KMS-11 (cell line): ENCODE results near the gene PPP4R2.
"Not testable (repeated sequence)": the region's sequence is repeated elsewhere in the genome, so short reads cannot be mapped to it uniquely, and the experiment has no call there.

Experiments used
- H2AFZ ChIP-seq: fragments of 200-600 bp; sonication (generic); 2 replicates; pipeline ENCODE4 v1.6.1; 2016; ENCODE audit warnings: antibody characterized with exemption, mixed run types, low read depth
- H3K27ac ChIP-seq: fragments of 200-600 bp; sonication (generic); 2 replicates; pipeline ENCODE4 v1.6.1; 2016; ENCODE audit warnings: mild to moderate bottlenecking, mixed run types
- H3K27me3 ChIP-seq: fragments of 200-600 bp; sonication (generic); 2 replicates; pipeline ENCODE4 v1.6.1; 2017; ENCODE audit warnings: mild to moderate bottlenecking, low read depth, mixed run types, moderate library complexity; ENCODE audit not compliant: insufficient read depth
- H3K36me3 ChIP-seq: fragments of 200-600 bp; sonication (generic); 2 replicates; pipeline ENCODE4 v1.6.1; 2017; ENCODE audit warnings: mild to moderate bottlenecking, mixed run types; ENCODE audit not compliant: insufficient read depth
- H3K4me1 ChIP-seq: fragments of 200-600 bp; sonication (generic); 2 replicates; pipeline ENCODE4 v1.6.1; 2016; ENCODE audit warnings: mild to moderate bottlenecking, low read depth, mixed run types; ENCODE audit not compliant: poor library complexity, severe bottlenecking
- H3K4me2 ChIP-seq: fragments of 200-600 bp; sonication (generic); 2 replicates; pipeline ENCODE4 v1.7.0; 2016; ENCODE audit warnings: mild to moderate bottlenecking, mixed run types
- H3K4me3 ChIP-seq: fragments of 200-600 bp; sonication (generic); IDR thresholded peaks from 2 replicates; pipeline ENCODE4 v1.6.1; 2017; ENCODE audit warnings: low read depth, low read length, mixed read lengths; ENCODE audit not compliant: insufficient read depth
- H3K79me2 ChIP-seq: fragments of 200-600 bp; sonication (generic); 2 replicates; pipeline ENCODE4 v1.6.1; 2016; ENCODE audit warnings: low read depth, mixed run types; ENCODE audit not compliant: insufficient read depth
- H3K9ac ChIP-seq: fragments of 200-600 bp; sonication (generic); 2 replicates; pipeline ENCODE4 v1.6.1; 2016; ENCODE audit warnings: mild to moderate bottlenecking, mixed run types
- H4K20me1 ChIP-seq: fragments of 200-600 bp; sonication (generic); 2 replicates; pipeline ENCODE4 v1.6.1; 2016; ENCODE audit warnings: mild to moderate bottlenecking, mixed run types; ENCODE audit not compliant: insufficient read depth
- CTCF ChIP-seq: fragments of 200-600 bp; sonication (generic); conservative IDR thresholded peaks from 2 replicates; pipeline ENCODE4 v1.6.1; 2017; ENCODE audit warnings: low read depth, mild to moderate bottlenecking, antibody characterized with exemption, low read length, moderate library complexity, mixed read lengths

PPP4R2 gene

DNA sequence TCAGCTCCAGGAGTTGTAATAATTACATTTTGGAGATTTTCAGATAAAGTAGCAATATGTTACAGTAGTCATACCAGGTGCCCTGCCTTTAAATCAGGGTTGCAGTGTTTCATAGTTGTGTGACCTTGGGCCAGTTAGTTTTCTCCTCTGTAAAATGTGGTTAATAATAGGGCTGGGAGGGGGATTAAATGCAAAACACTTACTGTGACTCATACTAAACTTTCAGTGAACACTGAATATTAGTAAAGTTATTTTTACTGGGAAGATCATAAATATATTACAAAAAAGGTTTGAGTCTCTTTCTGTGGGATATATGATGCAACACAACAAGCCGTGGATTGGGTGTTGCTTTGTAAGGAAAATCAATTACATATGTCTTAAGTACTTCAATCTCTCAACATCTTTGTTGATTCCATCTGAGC is 63.7 kb downstream of the PPP4R2 start:
- no peaks in the 10 kb centered on the region for H3K4me1 ChIP-seq
- H3K36me3 ChIP-seq = no peaks in the 10 kb centered on the region
- TF ChIP-seq CTCF = no peak
- peaks cover 17% of the 10 kb centered on the region; the same call in 1 of the 2 replicates for H3K79me2 ChIP-seq
- H3K4me2 ChIP-seq = no peak overlapping the region
- no peak overlapping the region for H3K9ac ChIP-seq
- no peak overlapping the region for H3K4me3 ChIP-seq
- H4K20me1 ChIP-seq = peaks cover 21% of the 10 kb centered on the region; the same call in 1 of the 2 replicates
- H2AFZ ChIP-seq = no peak overlapping the region
- no peaks in the 10 kb centered on the region for H3K27me3 ChIP-seq
- no peak overlapping the region for H3K27ac ChIP-seq

DNA sequence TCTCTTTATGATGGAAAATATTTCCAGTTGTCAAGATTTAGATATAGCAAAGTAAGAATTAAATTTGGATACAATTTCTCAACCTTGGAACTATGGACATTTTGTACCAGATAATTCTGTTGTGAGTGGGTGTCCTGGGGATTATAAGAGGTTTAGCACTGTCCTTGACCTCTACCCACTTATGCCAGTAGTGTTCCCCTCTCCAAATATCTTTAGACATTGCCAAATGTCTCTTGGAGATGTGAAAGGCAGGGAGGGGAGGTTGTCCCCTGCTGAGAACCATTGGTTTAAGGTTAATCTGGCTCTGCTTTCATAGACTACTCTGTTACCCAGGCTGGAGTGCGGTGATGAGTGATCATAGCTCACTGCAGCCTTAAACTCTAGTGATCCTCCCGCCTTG is 64.8 kb downstream of the PPP4R2 start, which contains the start of gene EBLN2:
TSS of gene EBLN2 (plus strand) at position 244 of the 400 bp plus-strand sequence. CDS start 423 bp downstream, outside the sequence.
- H4K20me1 ChIP-seq = peaks cover 19% of the 10 kb centered on the region; the same call in 1 of the 2 replicates
- H3K4me1 ChIP-seq = no peaks in the 10 kb centered on the region
- no peak within 1 kb of the TSS for H2AFZ ChIP-seq
- H3K4me2 ChIP-seq = no peak within 1 kb of the TSS
- peaks cover 17% of the 10 kb centered on the region; the same call in 1 of the 2 replicates for H3K79me2 ChIP-seq
- H3K9ac ChIP-seq = no peak within 1 kb of the TSS
- no peak within 1 kb of the TSS for H3K27ac ChIP-seq
- TF ChIP-seq CTCF = no peak
- H3K4me3 ChIP-seq = no peak within 1 kb of the TSS
- no peaks in the 10 kb centered on the region for H3K36me3 ChIP-seq
- H3K27me3 ChIP-seq = no peaks in the 10 kb centered on the region

GRCh38 chr3:73066243-73066642 is 69.6 kb downstream of the PPP4R2 start:
- not testable (repeated sequence) for H2AFZ ChIP-seq, H3K27ac ChIP-seq, H3K4me2 ChIP-seq, H3K36me3 ChIP-seq, H3K4me3 ChIP-seq, H3K27me3 ChIP-seq, H3K9ac ChIP-seq, H4K20me1 ChIP-seq, H3K79me2 ChIP-seq, H3K4me1 ChIP-seq

DNA sequence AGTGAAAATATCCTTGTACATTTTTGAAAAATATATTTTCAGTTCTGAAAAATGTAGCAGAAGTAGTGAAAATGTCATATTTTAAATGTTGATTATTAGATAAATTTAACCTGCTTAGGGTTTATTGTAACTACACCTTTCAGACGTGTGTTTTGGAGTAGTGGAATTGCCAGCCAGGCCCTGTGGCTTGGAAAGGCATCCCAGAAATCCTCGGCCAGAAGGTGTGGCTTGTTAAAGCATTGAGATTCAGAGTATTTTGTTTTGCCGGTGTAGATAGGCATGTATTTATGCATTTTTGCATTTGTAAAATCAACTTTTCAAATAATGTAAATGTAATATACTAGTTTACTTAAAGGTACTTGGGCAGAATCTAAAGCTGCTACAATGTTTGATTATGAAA is 71.8 kb downstream of the PPP4R2 start:
- H4K20me1 ChIP-seq = no peaks in the 10 kb centered on the region
- H2AFZ ChIP-seq = no peak overlapping the region
- TF ChIP-seq CTCF = no peak
- no peak overlapping the region for H3K9ac ChIP-seq
- no peaks in the 10 kb centered on the region for H3K27me3 ChIP-seq
- H3K36me3 ChIP-seq = no peaks in the 10 kb centered on the region
- H3K4me2 ChIP-seq = no peak overlapping the region
- no peak overlapping the region for H3K27ac ChIP-seq
- no peaks in the 10 kb centered on the region for H3K79me2 ChIP-seq
- H3K4me1 ChIP-seq = no peaks in the 10 kb centered on the region
- H3K4me3 ChIP-seq = no peak overlapping the region

GRCh38 chr3:73069187-73069586 is 72.6 kb downstream of the PPP4R2 start:
- no peaks in the 10 kb centered on the region for H3K36me3 ChIP-seq
- H3K79me2 ChIP-seq = no peaks in the 10 kb centered on the region
- H2AFZ ChIP-seq = no peak overlapping the region
- no peak overlapping the region for H3K4me3 ChIP-seq
- no peaks in the 10 kb centered on the region for H3K27me3 ChIP-seq
- no peak for TF ChIP-seq CTCF
- no peaks in the 10 kb centered on the region for H4K20me1 ChIP-seq
- H3K4me2 ChIP-seq = no peak overlapping the region
- H3K9ac ChIP-seq = no peak overlapping the region
- H3K27ac ChIP-seq = no peak overlapping the region
- no peaks in the 10 kb centered on the region for H3K4me1 ChIP-seq
